IPS-11a (cell line): ENCODE measurements around the gene ELMO1.

ENCODE experiments used
- H3K4me3 ChIP-seq: one replicate; pipeline ENCODE4 v1.5.1; 2013; ENCODE audit warnings: low read depth, low read length, control low read depth

Gene ELMO1

GRCh38 chr7:37282093-37282444 lies 166.6 kb downstream of the ELMO1 start:
- H3K4me3 ChIP-seq: no peak overlapping the region

GRCh38 chr7:37281368-37282092 lies 167.1 kb downstream of the ELMO1 start:
- H3K4me3 ChIP-seq: no peak overlapping the region

- H3K4me3 ChIP-seq: no peak overlapping the region
Measured at GRCh38 chr7:37277513-37277912, 171.2 kb downstream of the ELMO1 start.

- no peak overlapping the region for H3K4me3 ChIP-seq
Measured at GRCh38 chr7:37275078-37275710, 173.5 kb downstream of the ELMO1 start.

- H3K4me3 ChIP-seq: no peak overlapping the region
Measured at GRCh38 chr7:37273891-37274290, 174.8 kb downstream of the ELMO1 start.

- no peak overlapping the region for H3K4me3 ChIP-seq
Measured at GRCh38 chr7:37269711-37270508, 178.8 kb downstream of the ELMO1 start.

GRCh38 chr7:37267251-37267650 lies 181.4 kb downstream of the ELMO1 start:
- H3K4me3 ChIP-seq: no peak overlapping the region

- no peak overlapping the region for H3K4me3 ChIP-seq
Measured at GRCh38 chr7:37265876-37266275, 182.8 kb downstream of the ELMO1 start.

- H3K4me3 ChIP-seq: no peak overlapping the region
Measured at GRCh38 chr7:37265006-37265405, 183.7 kb downstream of the ELMO1 start.

- H3K4me3 ChIP-seq: no peak overlapping the region
Measured at GRCh38 chr7:37262181-37262580, 186.5 kb downstream of the ELMO1 start.

- H3K4me3 ChIP-seq: no peak overlapping the region
Measured at GRCh38 chr7:37259319-37259821, 189.3 kb downstream of the ELMO1 start.

GRCh38 chr7:37256631-37257030 lies 192.0 kb downstream of the ELMO1 start:
- H3K4me3 ChIP-seq: no peak overlapping the region

- no peak overlapping the region for H3K4me3 ChIP-seq
Measured at GRCh38 chr7:37255327-37255944, 193.2 kb downstream of the ELMO1 start.

- no peak overlapping the region for H3K4me3 ChIP-seq
Measured at GRCh38 chr7:37251222-37251621, 197.4 kb downstream of the ELMO1 start.

- H3K4me3 ChIP-seq: no peak overlapping the region
Measured at GRCh38 chr7:37249240-37249639, 199.4 kb downstream of the ELMO1 start.

- no peak overlapping the region for H3K4me3 ChIP-seq
Measured at GRCh38 chr7:37248396-37248861, 200.2 kb downstream of the ELMO1 start.

- no peak overlapping the region for H3K4me3 ChIP-seq
Measured at GRCh38 chr7:37247861-37248260, 200.8 kb downstream of the ELMO1 start.

- no peak overlapping the region for H3K4me3 ChIP-seq
Measured at GRCh38 chr7:37245590-37245989, 203.1 kb downstream of the ELMO1 start.

- no peak overlapping the region for H3K4me3 ChIP-seq
Measured at GRCh38 chr7:37236906-37237305, 211.8 kb downstream of the ELMO1 start.

- no peak overlapping the region for H3K4me3 ChIP-seq
Measured at GRCh38 chr7:37235813-37236212, 212.9 kb downstream of the ELMO1 start.

- H3K4me3 ChIP-seq: no peak overlapping the region
Measured at GRCh38 chr7:37234928-37235327, 213.7 kb downstream of the ELMO1 start.
